ENCODE results near the gene PDXDC1.
"Not testable (repeated sequence)": the region's sequence is repeated elsewhere in the genome, so short reads cannot be mapped to it uniquely, and the experiment has no call there.

PDXDC1 gene

GRCh38 chr16:15041271-15042004 lies 66.6 kb downstream of the PDXDC1 start:
- no peak for TF ChIP-seq CTCF (IDR thresholded peaks at IDR 0.05; ENCODE audit: extremely low read depth, missing control alignments)
- DNase-seq (ENCODE audit: low spot score), result no peak

GRCh38 chr16:15043344-15043743 lies 68.5 kb downstream of the PDXDC1 start:
- no peak for TF ChIP-seq CTCF (IDR thresholded peaks at IDR 0.05; ENCODE audit: extremely low read depth, missing control alignments)
- DNase-seq (ENCODE audit: low spot score), result no peak

GRCh38 chr16:15044286-15044685 lies 69.5 kb downstream of the PDXDC1 start:
- DNase-seq (ENCODE audit: low spot score), result no peak
- no peak for TF ChIP-seq CTCF (IDR thresholded peaks at IDR 0.05; ENCODE audit: extremely low read depth, missing control alignments)

GRCh38 chr16:15045270-15045669 lies 70.4 kb downstream of the PDXDC1 start:
- DNase-seq (ENCODE audit: low spot score), result not testable (repeated sequence)

GRCh38 chr16:15046692-15047376 lies 72.0 kb downstream of the PDXDC1 start:
- TF ChIP-seq CTCF (IDR thresholded peaks at IDR 0.05; ENCODE audit: extremely low read depth, missing control alignments), result no peak
- no peak for DNase-seq (ENCODE audit: low spot score)

- no peak for TF ChIP-seq CTCF (IDR thresholded peaks at IDR 0.05; ENCODE audit: extremely low read depth, missing control alignments)
- DNase-seq (ENCODE audit: low spot score), result no peak
Observed at GRCh38 chr16:15049581-15050180, 74.9 kb downstream of the PDXDC1 start.

- DNase-seq (ENCODE audit: low spot score), result not testable (repeated sequence)
Observed at GRCh38 chr16:15050440-15050839, 75.6 kb downstream of the PDXDC1 start.

GRCh38 chr16:15051387-15051951 lies 76.6 kb downstream of the PDXDC1 start:
- DNase-seq (ENCODE audit: low spot score), result no peak
- TF ChIP-seq CTCF (IDR thresholded peaks at IDR 0.05; ENCODE audit: extremely low read depth, missing control alignments), result no peak
